Stromal cell of bone marrow (primary cell): ENCODE measurements around the gene PLD1.
"Not testable (repeated sequence)": the region's sequence is repeated elsewhere in the genome, so short reads cannot be mapped to it uniquely, and the experiment has no call there.

Source experiments
- DNase-seq: peaks from one replicate; pipeline ENCODE4 v3.0.0-alpha.2; 2012; ENCODE audit warnings: low read depth

Gene PLD1, protein sequence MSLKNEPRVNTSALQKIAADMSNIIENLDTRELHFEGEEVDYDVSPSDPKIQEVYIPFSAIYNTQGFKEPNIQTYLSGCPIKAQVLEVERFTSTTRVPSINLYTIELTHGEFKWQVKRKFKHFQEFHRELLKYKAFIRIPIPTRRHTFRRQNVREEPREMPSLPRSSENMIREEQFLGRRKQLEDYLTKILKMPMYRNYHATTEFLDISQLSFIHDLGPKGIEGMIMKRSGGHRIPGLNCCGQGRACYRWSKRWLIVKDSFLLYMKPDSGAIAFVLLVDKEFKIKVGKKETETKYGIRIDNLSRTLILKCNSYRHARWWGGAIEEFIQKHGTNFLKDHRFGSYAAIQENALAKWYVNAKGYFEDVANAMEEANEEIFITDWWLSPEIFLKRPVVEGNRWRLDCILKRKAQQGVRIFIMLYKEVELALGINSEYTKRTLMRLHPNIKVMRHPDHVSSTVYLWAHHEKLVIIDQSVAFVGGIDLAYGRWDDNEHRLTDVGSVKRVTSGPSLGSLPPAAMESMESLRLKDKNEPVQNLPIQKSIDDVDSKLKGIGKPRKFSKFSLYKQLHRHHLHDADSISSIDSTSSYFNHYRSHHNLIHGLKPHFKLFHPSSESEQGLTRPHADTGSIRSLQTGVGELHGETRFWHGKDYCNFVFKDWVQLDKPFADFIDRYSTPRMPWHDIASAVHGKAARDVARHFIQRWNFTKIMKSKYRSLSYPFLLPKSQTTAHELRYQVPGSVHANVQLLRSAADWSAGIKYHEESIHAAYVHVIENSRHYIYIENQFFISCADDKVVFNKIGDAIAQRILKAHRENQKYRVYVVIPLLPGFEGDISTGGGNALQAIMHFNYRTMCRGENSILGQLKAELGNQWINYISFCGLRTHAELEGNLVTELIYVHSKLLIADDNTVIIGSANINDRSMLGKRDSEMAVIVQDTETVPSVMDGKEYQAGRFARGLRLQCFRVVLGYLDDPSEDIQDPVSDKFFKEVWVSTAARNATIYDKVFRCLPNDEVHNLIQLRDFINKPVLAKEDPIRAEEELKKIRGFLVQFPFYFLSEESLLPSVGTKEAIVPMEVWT

GRCh38 chr3:171809861-171810628 is at the start of gene PLD1:
Gene PLD1, minus strand, starts transcription at chr3:171810483. Its CDS starts 72,432 bp downstream, at chr3:171738051.
- peak; percentile 96 for DNase-seq

DNA sequence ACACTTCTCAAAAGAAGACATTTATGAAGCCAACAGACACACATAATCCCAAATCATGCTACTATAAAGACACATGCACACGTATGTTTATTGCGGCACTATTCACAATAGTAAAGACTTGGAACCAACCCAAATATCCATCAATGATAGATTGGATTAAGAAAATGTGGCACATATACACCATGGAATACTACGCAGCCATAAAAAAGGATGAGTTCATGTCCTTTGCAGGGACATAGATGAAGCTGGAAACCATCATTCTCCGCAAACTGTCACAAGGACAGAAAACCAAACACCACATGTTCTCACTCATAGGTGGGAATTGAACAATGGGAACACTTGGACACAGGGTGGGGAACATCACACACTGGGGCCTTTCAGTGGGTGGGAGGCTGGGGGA is 48.5 kb upstream of the PLD1 start:
- not testable (repeated sequence) for DNase-seq

- DNase-seq = no peak
These were observed 44.5 kb upstream of the PLD1 start for GRCh38 chr3:171854649-171855305.

GRCh38 chr3:171851660-171852058 is 41.4 kb upstream of the PLD1 start:
- DNase-seq = no peak

GRCh38 chr3:171850960-171851659 is 40.8 kb upstream of the PLD1 start:
- DNase-seq = no peak

DNA sequence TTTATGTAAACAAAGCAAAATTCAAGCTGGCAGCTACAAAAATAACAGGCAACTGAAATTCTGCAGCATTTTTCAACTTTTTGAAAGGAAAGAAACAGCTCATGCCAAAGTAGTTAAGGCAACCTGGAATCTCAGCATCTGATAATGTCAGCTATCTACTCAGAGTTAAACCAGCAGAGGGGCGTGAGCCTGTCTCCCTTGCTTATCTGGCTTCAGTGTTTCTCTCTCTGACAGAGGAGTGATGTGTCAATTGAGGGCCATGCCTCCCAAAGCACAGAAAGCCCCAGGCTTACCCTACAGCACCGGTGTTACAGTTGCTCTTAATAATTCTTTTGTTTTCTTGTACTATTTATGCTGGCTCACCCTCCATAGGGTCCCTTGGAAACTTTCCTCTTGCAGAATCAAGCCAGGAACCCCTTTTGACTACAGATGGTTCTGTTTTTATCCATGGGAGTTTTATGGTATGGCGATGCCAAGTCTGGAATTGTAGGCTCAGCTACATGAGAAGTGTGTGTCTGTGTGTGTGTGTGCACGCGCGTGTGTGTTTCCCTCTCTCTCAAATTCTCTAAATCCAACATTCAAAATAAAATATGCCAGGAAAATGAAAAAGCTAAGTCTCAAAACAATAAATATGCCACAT is 40.2 kb upstream of the PLD1 start:
- DNase-seq = no peak

DNA sequence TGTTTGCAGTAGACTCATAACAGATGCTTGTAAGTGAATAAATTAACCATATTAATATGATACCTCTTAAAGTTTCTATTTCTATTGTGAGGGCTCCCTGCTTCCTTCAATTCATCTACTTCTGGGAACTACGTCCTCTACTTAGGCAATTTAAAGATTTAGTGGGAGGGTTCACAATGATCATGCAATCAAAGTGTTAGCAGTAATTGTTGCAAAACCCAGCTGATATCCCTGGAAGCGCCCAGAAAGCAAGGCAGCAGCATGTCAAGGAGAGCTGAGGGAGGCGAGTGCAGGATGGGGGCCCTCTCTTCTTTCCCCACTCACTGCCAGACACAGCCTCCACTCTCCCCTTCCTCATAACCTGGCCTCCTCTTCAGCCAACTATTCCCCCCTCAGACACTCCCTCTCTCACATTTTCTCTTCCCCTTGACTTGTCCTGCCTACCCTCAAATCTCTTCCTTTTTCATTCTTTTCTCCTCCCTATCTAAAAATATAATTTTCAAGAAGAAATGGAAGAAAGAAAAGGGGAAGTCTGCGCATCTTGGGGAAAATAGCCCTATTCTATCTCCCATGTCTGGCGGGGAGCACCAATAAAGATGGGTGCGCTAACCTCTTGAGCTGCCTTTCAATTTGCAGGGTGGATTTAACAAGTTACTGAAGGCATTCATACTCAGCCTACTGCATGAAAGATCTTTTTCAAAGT is 39.5 kb upstream of the PLD1 start:
- no peak for DNase-seq

DNA sequence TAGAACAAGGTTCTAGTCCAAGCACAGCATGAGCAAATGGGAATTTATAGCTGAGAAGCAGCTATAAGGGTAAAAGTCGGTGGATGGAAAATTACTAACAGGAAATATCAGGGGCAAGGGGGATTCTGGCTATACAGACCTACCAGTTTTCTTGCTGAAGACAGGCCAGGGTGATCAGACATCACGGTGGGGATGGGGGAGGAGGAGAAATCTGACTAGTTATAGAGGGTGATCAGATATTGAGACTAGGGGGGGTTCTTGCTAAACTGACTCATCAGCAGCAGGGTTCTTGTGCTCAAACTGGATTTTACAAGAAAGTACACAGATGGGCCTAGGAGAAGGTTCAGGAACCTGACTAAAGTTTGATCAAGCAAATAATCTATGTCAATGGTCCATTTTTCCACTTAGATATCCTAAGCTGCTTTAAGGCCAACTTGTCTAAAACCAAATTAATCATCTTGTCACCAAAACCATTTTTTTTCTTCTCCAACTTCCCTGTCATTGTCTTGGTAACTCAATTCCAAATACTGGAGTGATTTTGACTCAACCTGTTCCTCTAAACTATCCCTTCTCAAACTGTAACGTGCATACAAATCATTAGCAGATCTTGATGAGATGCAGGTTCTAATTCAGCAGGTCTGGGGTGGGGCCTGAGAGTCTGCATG is 37.4 kb upstream of the PLD1 start:
- no peak for DNase-seq

DNA sequence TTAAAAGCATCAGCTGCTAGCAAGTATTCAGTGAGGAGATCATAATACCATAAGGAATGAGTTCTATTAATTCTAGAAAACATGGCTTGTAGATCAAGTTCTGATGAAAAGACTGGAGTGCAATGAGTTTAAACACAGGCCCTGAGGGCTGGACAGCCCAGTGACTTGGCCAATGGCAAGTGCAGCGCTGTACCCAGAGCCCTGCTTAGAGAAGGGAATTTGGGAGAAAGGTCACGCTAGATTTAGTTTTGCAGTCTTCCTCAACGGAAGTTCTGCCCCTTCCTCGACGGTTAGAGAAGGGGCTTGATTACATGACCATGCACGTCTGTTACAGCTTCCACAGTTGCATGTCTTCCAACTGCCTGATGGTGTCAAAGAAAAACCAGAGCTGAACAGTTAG is 36.9 kb upstream of the PLD1 start:
- DNase-seq = no peak

DNA sequence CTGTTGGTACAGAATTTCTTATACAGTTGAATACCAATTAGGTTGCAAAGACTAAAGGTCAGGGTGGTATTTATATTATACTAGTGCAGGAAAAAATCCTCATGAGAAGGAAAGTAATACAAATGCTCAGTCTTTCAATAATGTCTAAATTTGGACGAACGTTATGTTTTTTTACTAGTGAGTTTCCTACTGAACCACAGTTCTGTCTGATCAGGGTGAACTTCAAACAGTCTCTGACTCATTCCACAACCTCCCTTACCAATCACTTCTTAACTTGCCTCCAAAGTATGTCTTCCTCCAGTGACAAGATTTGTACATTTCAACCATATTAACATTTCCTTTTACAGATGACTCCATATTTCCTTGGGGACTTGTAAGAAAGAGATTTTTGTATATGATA is 36.3 kb upstream of the PLD1 start:
- no peak for DNase-seq

- no peak for DNase-seq
These were observed 35.4 kb upstream of the PLD1 start for GRCh38 chr3:171845481-171846284.

DNA sequence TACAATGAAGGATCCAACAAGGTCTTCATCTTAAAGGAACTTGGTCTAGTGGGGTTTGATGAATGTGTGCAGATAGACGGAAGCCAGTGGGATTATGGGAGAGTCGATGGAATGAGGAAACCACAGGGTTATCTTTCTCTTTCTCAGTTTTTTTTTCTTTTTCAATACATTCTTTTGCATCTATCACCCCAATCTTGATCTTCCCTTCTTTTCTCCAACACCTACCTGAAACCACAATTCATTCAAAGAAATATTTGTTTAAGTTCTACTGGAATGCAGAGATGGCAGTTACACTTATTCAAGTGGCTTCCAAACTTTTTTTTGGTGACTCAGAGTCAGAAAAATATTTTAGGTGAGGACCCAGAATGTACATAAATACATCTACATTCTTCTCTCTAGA is 34.6 kb upstream of the PLD1 start:
- no peak for DNase-seq

GRCh38 chr3:171842864-171843518 is 32.7 kb upstream of the PLD1 start, which contains the start of gene TMEM212:
Gene TMEM212, plus strand, starts transcription at chr3:171843349. Its CDS starts 35 bp downstream, at chr3:171843384.
- no peak for DNase-seq

- no peak for DNase-seq
These were observed 31.3 kb upstream of the PLD1 start for GRCh38 chr3:171841620-171842000.

- no peak for DNase-seq
These were observed 30.7 kb upstream of the PLD1 start for GRCh38 chr3:171840811-171841619.

DNA sequence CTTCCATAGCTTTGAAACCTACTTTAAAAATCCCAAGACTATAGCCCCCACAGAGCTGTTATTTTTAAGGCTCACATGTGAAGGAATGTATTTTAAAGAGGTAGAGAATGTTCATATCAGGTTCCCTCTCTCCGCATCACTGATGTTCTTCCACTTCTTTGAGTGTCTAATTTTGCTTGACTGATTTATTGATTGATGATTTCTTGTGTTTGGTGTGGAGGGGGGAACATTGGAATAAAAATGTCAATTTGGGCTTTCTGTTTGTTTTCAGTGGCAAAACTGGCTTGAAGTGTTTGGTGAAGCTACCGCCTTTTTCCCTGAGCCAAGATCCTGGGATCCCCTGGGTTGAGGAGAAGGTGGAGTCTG is 30.1 kb upstream of the PLD1 start:
- no peak for DNase-seq

- no peak for DNase-seq
These were observed 29.0 kb upstream of the PLD1 start for GRCh38 chr3:171839270-171839669.
